Spleen (tissue), 11 donors: ENCODE data around the gene RSRP1. TPM values are rescaled to one million over a fixed set of nuclear protein-coding genes. Genes with fewer than 3 reads are reported as not detected.
"Not testable (repeated sequence)": the region's sequence is repeated elsewhere in the genome, so short reads cannot be mapped to it uniquely, and the experiment has no call there.

Source experiments
- DNase-seq: peaks from one replicate; pipeline ENCODE4 v3.0.0-alpha.2; 2020
- H3K27ac ChIP-seq, 8 donors: fragments of 200-600 bp; sonication (generic) in 7 of 8; 1 replicate in 4 of 8; 2 replicates in 4 of 8; pipeline versions ENCODE4 v1.5.0 to v1.8.0; 2016 to 2021; ENCODE audit warnings: inconsistent platforms in 4 of 8, mild to moderate bottlenecking in 4 of 8, moderate library complexity in 1 of 8
- H3K27me3 ChIP-seq, 7 donors: fragments of 200-600 bp; sonication (generic) in 6 of 7; replicated peaks in 1 of 7; 1 replicate in 4 of 7; 2 replicates in 3 of 7; pipeline versions ENCODE4 v1.5.0 to v1.8.0; 2016 to 2021; ENCODE audit warnings: inconsistent platforms in 3 of 7, mild to moderate bottlenecking in 1 of 7
- H3K36me3 ChIP-seq, 6 donors: fragments of 200-600 bp; sonication (generic) in 5 of 6; 1 replicate in 4 of 6; 2 replicates in 2 of 6; pipeline versions ENCODE4 v1.5.0 to v1.8.0; 2016 to 2021; ENCODE audit warnings: inconsistent platforms in 2 of 6
- H3K4me1 ChIP-seq, 6 donors: fragments of 200-600 bp; sonication (generic) in 5 of 6; 1 replicate in 3 of 6; 2 replicates in 3 of 6; pipeline versions ENCODE4 v1.5.0 to v1.8.0; 2016 to 2021; ENCODE audit warnings: inconsistent platforms in 3 of 6
- H3K4me3 ChIP-seq, 8 donors: fragments of 200-600 bp; sonication (generic) in 7 of 8; 1 replicate in 4 of 8; 2 replicates in 4 of 8; pipeline versions ENCODE4 v1.5.0 to v1.8.0; 2016 to 2021; ENCODE audit warnings: inconsistent platforms in 4 of 8, mild to moderate bottlenecking in 4 of 8, moderate library complexity in 2 of 8
- H3K9me3 ChIP-seq, 8 donors: fragments of 200-600 bp; sonication (generic) in 7 of 8; 1 replicate in 4 of 8; 2 replicates in 4 of 8; pipeline versions ENCODE4 v1.5.0 to v1.8.0; 2016 to 2021; ENCODE audit warnings: inconsistent platforms in 4 of 8
- CTCF ChIP-seq, 11 experiments: fragments of 200-600 bp in 7 of 11; fragments of 450-650 bp in 4 of 11; sonication (generic) in 4 of 11; IDR thresholded peaks in 8 of 11; conservative IDR thresholded peaks in 3 of 11; 1 replicate in 7 of 11; 2 replicates in 4 of 11; pipeline versions ENCODE4 v1.4.0 to v1.8.0; 2016 to 2021; ENCODE audit warnings: antibody characterized with exemption in 11 of 11, inconsistent platforms in 4 of 11, mild to moderate bottlenecking in 1 of 11
- POLR2A ChIP-seq, 3 donors: fragments of 450-650 bp; IDR thresholded peaks; one replicate each; pipeline ENCODE4 v1.5.1; 2017; ENCODE audit warnings: antibody characterized with exemption in 3 of 3, mild to moderate bottlenecking in 1 of 3
- POLR2AphosphoS5 ChIP-seq, 3 donors: sonication (generic); formaldehyde crosslinking; IDR thresholded peaks; one replicate each; pipeline ENCODE4 v1.5.1; 2017; ENCODE audit warnings: antibody characterized with exemption in 3 of 3
- WGBS, 5 donors: extraction: QIAGEN DNeasy Blood & Tissue Kit in 3 of 5; methylation state at CpG; one replicate each; pipeline versions ENCODE4 v1.1.5 to v1.1.7; 2013 to 2018; 5-methylcytosine and 5-hydroxymethylcytosine counted together
- intact Hi-C: fragments of 100-400 bp; cut with DNase I; formaldehyde crosslinking; loops from one replicate; pipeline ENCODE4 v1.15.0; 2023; ENCODE audit warnings: low total_unique reads
- polyA plus RNA-seq, 3 donors: library from polyadenylated mRNA; stranded (reverse); fragments of 200-250 nt; gene quantifications; one replicate each; pipeline ENCODE4 v1.2.1, GENCODE V29; 2013
- total RNA-seq, 7 donors: library from RNA; depleted of rRNA in 3 of 7; stranded (reverse); fragments of >200 nt in 3 of 7; fragmentation: NEBNext Ultra II Directional in 4 of 7; extraction: Animal tissue kit (Norgen Biotek cat#: 25700) in 4 of 7; gene quantifications; one replicate each; pipeline versions ENCODE4 v1.1.0 to v1.2.1, GENCODE V29; 2016 to 2021
- donor health status: healthy with polysubstance abuse.
- donor health status: DM: no; HTN: no; CAD: no; lungs with moderate emphysema.
- donor health status: DM: no; HTN: no; CAD: no.
- donor health status: Bipolar disorder and iron deficiency.
- donor health status: healthy.
- donor health status: DM: no; HTN: no; CAD: no.
- donor health status: DM: yes; HTN: yes; CAD: no.

RSRP1 gene
- total and polyA plus RNA-seq, 10 donors: 159 to 394 (median 219) TPM

GRCh38 chr1:25245393-25245792 is 1.9 kb downstream of the RSRP1 start:
- WGBS, 5 donors: 76 to 87% (median 80%) methylated on average over 5 of the region's 5 CpGs
- no peak for TF ChIP-seq POLR2AphosphoS5 (IDR thresholded peaks at IDR 0.05)
- no peak for TF ChIP-seq CTCF (IDR thresholded peaks at IDR 0.05 in 8 of 11, conservative IDR thresholded peaks at IDR 0.05 in 3 of 11)
- TF ChIP-seq POLR2A (IDR thresholded peaks at IDR 0.05): no peak
- peaks cover 32 to 74% (median 62%) of the 10 kb centered on the region in 6 donors for H3K4me1 ChIP-seq
- no peaks in the 10 kb centered on the region for H3K9me3 ChIP-seq
- H3K36me3 ChIP-seq: peaks cover 0 to 63% (median 56%) of the 10 kb centered on the region in 6 donors
- H3K27me3 ChIP-seq: no peaks in the 10 kb centered on the region
- peak overlapping the region in 6 of 8 donors; percentile 97 to 100 (median 100) for H3K27ac ChIP-seq
- intact Hi-C loops: no loop called here
- DNase-seq: no peak
- H3K4me3 ChIP-seq: peak overlapping the region; percentile 69 to 100 (median 90)

- Histone ChIP-seq H3K36me3 (peaks cover 0 to 64% (median 57%) of the 10 kb centered on the region in 6 donors), H3K27ac (no peak overlapping the region), H3K27me3 (no peaks in the 10 kb centered on the region), H3K9me3 (no peaks in the 10 kb centered on the region), H3K4me1 (peaks cover 39 to 89% (median 75%) of the 10 kb centered on the region in 6 donors), H3K4me3 (no peak overlapping the region)
- no peak for DNase-seq
- WGBS, 5 donors: 53 to 77% (median 67%) methylated on average over 6 of the region's 6 CpGs
- TF ChIP-seq POLR2AphosphoS5 (IDR thresholded peaks at IDR 0.05) (no peak), POLR2A (IDR thresholded peaks at IDR 0.05) (no peak), CTCF (IDR thresholded peaks at IDR 0.05 in 8 of 11, conservative IDR thresholded peaks at IDR 0.05 in 3 of 11) (no peak)
- intact Hi-C loops: no loop called here
Observed at GRCh38 chr1:25243907-25244306, 3.3 kb downstream of the RSRP1 start.

- Histone ChIP-seq H3K36me3 (peaks cover 0 to 55% (median 45%) of the 10 kb centered on the region in 6 donors), H3K27me3 (no peaks in the 10 kb centered on the region), H3K9me3 (no peaks in the 10 kb centered on the region), H3K4me1 (peaks cover 36 to 100% (median 88%) of the 10 kb centered on the region in 6 donors), H3K27ac (peak overlapping the region; percentile 72 to 95 (median 94)), H3K4me3 (peak overlapping the region; percentile 30 to 71 (median 50))
- WGBS, 5 donors: 0 to 1% (median 0%) methylated on average over 40 to 41 of the region's 41 CpGs
- DNase-seq: peak; percentile 96
- intact Hi-C loops: no loop called here
- peak; percentile 16 to 26 (median 18) for TF ChIP-seq POLR2A (IDR thresholded peaks at IDR 0.05)
- TF ChIP-seq POLR2AphosphoS5 (IDR thresholded peaks at IDR 0.05): peak; percentile 89 to 93 (median 92)
- TF ChIP-seq CTCF (IDR thresholded peaks at IDR 0.05 in 8 of 11, conservative IDR thresholded peaks at IDR 0.05 in 3 of 11): peak; percentile 49 to 87 (median 77)
Observed at GRCh38 chr1:25239681-25240541, 7.3 kb downstream of the RSRP1 start.

GRCh38 chr1:25238046-25238445 is 9.2 kb downstream of the RSRP1 start:
- Histone ChIP-seq H3K4me1 (peaks cover 34 to 100% (median 88%) of the 10 kb centered on the region in 6 donors), H3K4me3 (no peak overlapping the region), H3K27me3 (no peaks in the 10 kb centered on the region), H3K9me3 (no peaks in the 10 kb centered on the region), H3K36me3 (peaks cover 0 to 48% (median 27%) of the 10 kb centered on the region in 6 donors), H3K27ac (peak overlapping the region in 3 of 8 donors; percentile 65 to 94 (median 67))
- DNase-seq: no peak
- TF ChIP-seq POLR2AphosphoS5 (IDR thresholded peaks at IDR 0.05) (no peak), POLR2A (IDR thresholded peaks at IDR 0.05) (no peak), CTCF (IDR thresholded peaks at IDR 0.05 in 8 of 11, conservative IDR thresholded peaks at IDR 0.05 in 3 of 11) (no peak)
- intact Hi-C loops: no loop called here
- 94 to 98% (median 96%) methylated on average over 11 of the region's 11 CpGs for WGBS, 5 donors

GRCh38 chr1:25236261-25236660 is 11.0 kb downstream of the RSRP1 start:
- DNase-seq, H3K4me3 ChIP-seq, H3K27me3 ChIP-seq, intact Hi-C loops, H3K9me3 ChIP-seq: not testable (repeated sequence)
- 79 to 92% (median 86%) methylated on average over 7 of the region's 7 CpGs for WGBS, 5 donors
- H3K4me1 ChIP-seq: peaks cover 34 to 94% (median 82%) of the 10 kb centered on the region in 6 donors
- peak overlapping the region in 4 of 8 donors; percentile 14 to 67 (median 58) for H3K27ac ChIP-seq
- peaks cover 0 to 31% (median 9%) of the 10 kb centered on the region in 6 donors for H3K36me3 ChIP-seq

GRCh38 chr1:25235411-25235810 is 11.8 kb downstream of the RSRP1 start:
- H3K27me3 ChIP-seq, H3K9me3 ChIP-seq, intact Hi-C loops, H3K27ac ChIP-seq, H3K4me3 ChIP-seq, DNase-seq: not testable (repeated sequence)
- WGBS, 5 donors: 94 to 99% (median 98%) methylated on average over 10 of the region's 10 CpGs
- peaks cover 32 to 94% (median 82%) of the 10 kb centered on the region in 6 donors for H3K4me1 ChIP-seq
- H3K36me3 ChIP-seq: peaks cover 0 to 31% (median 10%) of the 10 kb centered on the region in 6 donors
